Activated T-helper 1 cell treated with anti-CD3 and anti-CD28 coated beads, Interleukin-2, amount 50 U/mL, for 16 hours (primary cell): ENCODE data around the gene NDP.
"Not testable (repeated sequence)": the region's sequence is repeated elsewhere in the genome, so short reads cannot be mapped to it uniquely, and the experiment has no call there.

ENCODE experiments used
- DNase-seq, 2 donors: peaks; one replicate each; pipeline ENCODE4 v3.0.0-alpha.2; 2020; ENCODE audit warnings: low read depth in 1 of 2, low spot score in 1 of 2

Gene NDP

DNA sequence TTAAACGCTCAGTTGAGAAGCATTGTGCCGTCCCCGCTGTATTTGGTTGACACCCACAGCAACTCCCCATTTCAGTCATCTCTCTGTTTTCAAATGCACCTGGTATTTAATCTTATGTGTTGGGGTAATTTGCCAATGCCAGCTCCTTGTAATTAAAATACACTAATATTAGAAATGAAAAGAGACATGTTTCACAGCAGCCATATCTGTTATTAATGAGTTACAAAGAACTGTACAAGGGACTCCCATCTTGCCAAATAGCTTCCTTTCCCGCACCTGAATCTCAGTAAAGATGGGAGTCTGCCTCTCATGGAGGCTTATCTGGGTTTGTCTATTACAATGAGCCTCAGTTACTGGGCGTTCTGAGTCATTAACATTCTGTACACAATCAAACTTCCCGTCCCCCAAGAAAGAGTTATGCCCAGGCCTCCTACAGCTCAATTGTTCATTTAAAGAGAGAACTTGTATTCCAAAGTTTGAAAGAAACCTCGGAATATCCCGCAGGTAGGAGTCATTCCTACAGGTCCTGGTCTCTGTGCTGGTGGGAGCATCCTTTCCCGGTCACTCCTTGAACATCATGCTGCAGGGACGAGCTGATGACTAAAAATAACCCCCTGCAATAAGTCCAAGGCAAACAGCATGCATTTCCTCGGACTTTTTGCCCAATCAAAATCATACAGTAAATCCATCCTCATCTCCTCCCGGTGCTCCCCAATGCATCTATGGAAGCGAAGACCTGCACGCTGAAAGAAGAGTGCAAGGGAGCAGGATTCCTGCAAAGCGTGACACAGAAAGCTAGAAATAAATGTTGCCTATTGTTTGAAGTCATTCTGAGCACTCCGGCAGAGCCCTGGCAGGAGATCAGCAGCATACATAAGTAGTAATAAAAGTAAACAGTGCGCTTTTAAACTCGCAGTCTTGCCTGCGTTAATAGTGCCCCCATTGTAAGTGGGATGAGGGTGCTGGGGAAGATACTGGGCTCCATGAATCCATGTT lies 926 bp downstream of the NDP start:
- no peak for DNase-seq

DNA sequence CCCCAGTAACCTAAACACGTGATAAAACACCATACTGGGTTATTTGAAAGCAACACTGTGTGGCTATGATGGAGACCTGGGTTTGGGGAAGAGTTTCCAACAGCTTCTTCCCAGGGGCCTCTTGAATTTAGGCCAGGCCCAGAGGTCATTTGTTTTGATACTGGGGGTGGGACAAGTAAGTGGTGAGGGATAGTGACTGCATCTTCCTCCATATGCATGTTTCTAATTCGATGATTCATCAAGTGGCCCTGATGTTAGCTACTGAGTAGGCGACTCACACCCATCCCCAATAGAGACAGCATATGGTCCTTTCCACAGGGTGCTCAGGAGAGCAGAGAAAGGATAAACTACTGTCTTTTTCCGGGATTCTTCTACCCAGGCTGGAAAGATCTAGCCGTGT lies 2.7 kb downstream of the NDP start:
- no peak for DNase-seq

GRCh38 chrX:43969504-43970501 lies 3.4 kb downstream of the NDP start:
- DNase-seq = no peak

DNA sequence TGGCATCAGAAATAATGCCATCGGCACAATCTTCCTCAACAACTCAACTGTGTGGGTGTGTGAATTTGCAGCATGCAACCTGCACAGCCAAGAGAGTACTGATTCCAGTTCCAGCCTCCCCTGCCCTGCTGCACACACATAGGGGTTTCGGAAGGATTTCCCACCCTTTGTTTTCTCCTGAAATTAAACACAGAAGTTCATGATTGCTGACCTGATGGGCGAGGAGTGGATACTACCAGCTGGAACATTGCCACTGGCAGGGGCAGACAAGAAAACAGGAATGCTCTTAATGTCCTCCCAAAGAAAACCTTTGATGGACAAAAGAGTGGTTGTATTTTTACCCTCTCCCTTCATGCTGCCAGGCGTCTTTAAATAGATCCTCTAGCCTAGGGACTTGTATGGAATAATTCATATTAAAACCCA lies 4.8 kb downstream of the NDP start:
- no peak for DNase-seq

DNA sequence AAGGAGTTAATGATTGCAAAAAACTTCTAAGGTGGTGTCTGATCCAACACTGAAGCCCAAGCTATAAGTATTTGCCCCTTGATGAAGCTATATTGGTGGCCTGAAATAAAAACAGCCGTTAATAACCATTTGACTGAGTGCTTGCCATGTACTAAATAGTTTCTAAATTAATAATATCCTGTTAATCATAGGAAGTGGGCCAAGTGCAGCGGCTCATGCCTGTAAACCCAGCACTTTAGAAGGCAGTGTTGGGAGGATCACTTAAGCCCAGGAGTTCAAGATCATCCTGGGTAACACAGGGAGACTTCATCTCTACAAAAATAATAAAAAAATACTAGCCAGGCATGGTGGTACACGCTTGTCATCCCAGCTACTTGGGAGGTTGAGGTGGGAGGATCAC lies 8.3 kb downstream of the NDP start:
- DNase-seq = no peak

DNA sequence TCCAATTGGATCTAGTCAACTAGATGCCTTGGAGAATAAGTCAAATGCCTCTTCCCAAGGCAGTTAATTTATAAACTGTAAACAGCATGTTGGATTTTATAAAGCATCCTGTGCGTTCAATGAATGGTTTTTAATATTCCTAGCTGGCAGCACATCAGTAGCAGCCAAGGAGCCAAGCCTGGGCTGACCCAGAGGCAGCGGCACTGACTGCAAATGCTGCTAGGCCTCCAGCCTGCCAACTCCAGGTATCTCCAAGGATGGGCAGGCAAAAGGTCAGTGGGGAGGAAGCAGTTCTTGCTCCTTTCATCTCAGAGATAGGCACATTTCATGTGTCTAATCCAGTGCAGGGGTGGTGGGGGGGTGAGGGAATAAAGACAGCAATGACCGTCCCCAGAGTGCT lies 9.5 kb downstream of the NDP start:
- DNase-seq = no peak

DNA sequence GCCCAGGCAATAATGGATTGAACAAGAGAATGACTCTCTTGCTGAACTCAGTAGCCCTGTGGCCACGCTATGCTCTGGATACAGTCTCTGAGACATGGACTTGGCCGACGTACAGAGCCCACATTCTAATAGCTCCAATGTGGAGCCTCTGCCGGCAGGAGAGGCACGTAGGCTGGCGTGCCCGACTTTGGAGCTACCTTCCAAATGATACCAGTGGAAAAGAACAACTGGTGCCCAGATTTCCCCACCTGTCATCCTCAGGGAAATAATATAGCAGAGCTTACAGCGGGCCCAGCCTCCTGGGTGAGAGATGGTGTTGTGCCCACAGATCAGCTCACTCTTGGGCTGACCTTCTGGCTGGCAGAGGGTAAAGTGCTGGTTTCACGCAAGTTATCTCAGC lies 10.6 kb downstream of the NDP start:
- no peak for DNase-seq

GRCh38 chrX:43961699-43962098 lies 11.5 kb downstream of the NDP start:
- DNase-seq = no peak

- DNase-seq = no peak
Observed at GRCh38 chrX:43958529-43958928, 14.7 kb downstream of the NDP start.

DNA sequence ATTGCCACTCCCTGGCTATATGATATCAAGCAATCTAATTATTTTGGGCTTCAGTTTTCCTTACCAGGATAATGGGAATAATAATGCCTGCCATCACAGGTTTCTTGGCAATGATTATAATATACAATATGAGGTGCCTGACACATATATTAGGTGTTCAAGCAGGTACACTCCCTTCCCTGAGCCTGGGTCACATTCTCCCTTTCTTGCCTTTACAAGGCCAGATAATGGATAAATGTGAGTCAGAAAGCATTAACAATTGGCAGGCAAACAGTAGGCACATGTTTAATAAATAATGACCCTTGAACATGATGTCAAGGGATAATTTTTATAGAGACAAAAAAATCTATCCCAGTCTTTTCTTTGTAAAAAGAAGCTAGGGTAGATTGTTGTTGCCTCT lies 17.2 kb downstream of the NDP start:
- no peak for DNase-seq

GRCh38 chrX:43953218-43953617 lies 20.0 kb downstream of the NDP start:
- no peak for DNase-seq

GRCh38 chrX:43949669-43950068 lies 23.5 kb downstream of the NDP start:
- DNase-seq = peak in 1 of 2 donors; percentile 2

DNA sequence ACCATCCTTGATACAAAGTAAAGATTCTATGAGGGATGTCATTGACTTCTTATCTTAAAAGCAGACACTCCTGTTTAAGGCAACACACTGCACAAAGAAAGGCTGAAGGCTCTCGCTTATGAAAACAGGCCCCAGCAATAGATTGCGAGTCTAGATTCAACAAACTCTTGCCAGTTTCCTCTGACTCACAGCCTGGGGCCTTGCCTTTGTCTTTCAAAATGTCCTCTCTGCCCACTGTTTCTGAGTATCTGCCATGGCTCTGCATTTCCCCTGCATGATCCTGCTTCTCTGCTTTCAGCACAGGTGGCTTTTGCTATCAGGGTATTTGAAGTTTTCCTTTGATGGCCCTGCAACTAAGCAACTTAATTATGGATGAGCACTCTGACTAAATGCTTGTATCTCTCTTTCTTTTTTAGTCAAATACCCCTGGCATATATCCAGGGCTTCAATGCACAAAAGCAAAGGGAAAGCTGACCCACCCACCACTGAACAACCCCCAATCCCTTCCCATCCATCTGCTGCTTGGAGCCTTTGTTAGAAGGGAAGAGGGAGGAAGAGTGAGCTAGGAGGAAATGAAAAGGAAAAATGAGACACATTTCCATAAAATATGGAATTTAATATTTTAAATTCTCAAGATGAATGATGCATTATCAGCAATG lies 32.2 kb downstream of the NDP start:
- no peak for DNase-seq

DNA sequence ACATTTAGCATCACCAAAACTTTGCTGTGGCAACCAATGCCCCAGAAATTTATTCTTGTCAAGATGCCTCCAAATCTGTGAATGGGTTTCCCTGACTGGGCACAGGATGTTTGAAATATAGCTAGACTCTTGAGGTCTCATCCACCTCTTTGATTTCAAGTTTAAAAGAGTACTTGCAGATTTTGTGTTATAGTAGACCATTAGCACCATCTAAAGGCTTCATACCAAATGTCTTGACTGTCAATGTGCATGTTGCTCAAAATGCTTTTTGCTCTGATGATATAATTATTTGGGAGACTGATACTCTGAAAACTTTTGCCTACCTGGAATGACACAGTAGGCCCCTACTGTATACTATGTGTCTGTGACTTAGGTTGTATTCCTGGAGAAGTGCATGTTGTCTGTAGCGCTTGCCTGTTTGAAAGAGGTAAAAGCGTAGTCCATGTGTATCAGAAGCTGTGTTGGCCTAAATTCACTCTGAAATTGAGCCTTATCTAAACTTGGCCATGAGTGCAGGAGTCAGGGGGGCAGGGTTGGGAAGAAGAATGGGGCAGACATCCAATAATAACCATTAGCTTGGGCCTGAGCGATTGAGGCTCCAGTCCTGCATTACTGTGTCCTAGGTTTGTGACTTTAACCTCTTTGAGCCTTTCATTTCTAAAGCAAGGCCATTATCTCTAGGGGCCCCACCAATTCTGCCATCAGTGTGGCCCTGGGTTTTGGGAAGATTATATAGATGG lies 33.8 kb downstream of the NDP start:
- DNase-seq = no peak

DNA sequence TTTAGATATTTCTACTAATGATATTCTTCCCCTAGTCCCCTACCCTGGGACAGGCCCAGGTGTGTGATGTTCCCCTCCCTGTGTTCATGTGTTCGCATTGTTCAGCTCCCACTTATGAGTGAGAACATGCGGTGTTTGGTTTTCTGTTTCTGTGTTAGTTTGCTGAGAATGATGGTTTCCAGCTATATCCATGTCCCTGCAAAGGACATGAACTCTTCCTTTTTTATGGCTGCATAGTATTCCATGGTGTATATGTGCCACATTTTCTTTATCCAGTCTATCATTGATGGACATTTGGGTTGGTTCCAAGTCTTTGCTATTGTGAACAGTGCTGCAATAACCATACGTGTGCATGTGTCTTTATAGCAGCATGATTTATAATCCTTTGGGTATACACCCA lies 51.2 kb downstream of the NDP start:
- not testable (repeated sequence) for DNase-seq

GRCh38 chrX:43910772-43911171 lies 62.4 kb downstream of the NDP start:
- not testable (repeated sequence) for DNase-seq

GRCh38 chrX:43910012-43910411 lies 63.2 kb downstream of the NDP start:
- no peak for DNase-seq

- DNase-seq = no peak
Observed at GRCh38 chrX:43909141-43909540, 64.0 kb downstream of the NDP start.

- no peak for DNase-seq
Observed at GRCh38 chrX:43899878-43900815, 73.0 kb downstream of the NDP start.
